GM12801 (cell line): Measurements from ENCODE around the gene SRXN1.

Experiments
- CTCF ChIP-seq: IDR thresholded peaks from one replicate; pipeline ENCODE4 v1.5.1; 2011; ENCODE audit warnings: control low read depth; ENCODE audit not compliant: insufficient read length; ENCODE audit errors: extremely low read depth

The SRXN1 gene

GRCh38 chr20:644692-645317 lies 8.2 kb downstream of the SRXN1 start:
- no peak for TF ChIP-seq CTCF

GRCh38 chr20:642398-643174 lies 10.4 kb downstream of the SRXN1 start:
- no peak for TF ChIP-seq CTCF

- TF ChIP-seq CTCF = no peak
Measured at GRCh38 chr20:641516-641875, 11.5 kb downstream of the SRXN1 start.

GRCh38 chr20:640674-641515 lies 12.1 kb downstream of the SRXN1 start:
- TF ChIP-seq CTCF = no peak

- no peak for TF ChIP-seq CTCF
Measured at GRCh38 chr20:638579-638978, 14.4 kb downstream of the SRXN1 start.

GRCh38 chr20:637559-637958 lies 15.4 kb downstream of the SRXN1 start:
- TF ChIP-seq CTCF = no peak

GRCh38 chr20:635893-636338 lies 17.1 kb downstream of the SRXN1 start:
- no peak for TF ChIP-seq CTCF
